ENCODE results near the gene HES7.
"Not testable (repeated sequence)": the region's sequence is repeated elsewhere in the genome, so short reads cannot be mapped to it uniquely, and the experiment has no call there.

HES7 gene

DNA sequence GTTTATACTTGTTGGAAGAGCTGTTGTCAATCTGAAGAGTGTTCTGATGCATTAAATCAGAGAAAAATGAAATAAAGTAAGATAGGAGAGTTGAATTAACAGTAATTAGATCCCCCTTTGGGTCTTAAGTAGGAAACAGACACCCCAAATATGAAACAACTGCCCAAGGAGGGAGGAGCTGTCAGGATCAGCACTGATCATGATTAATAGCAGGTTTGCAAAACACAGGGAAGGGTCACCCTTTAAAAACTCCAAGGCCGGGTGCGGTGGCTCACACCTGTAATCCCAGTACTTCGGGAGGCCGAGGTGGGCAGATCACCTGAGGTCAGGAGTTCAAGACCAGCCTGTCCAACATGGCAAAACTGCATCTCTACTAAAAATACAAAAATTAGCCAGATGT, 16.9 kb downstream of the HES7 start:
- H3K4me3 Mint-ChIP-seq; H3K36me3 Mint-ChIP-seq (ENCODE audit: insufficient read depth); ATAC-seq (replicated peaks; ENCODE audit: extremely low read depth, poor library complexity, severe bottlenecking); H3K27ac Mint-ChIP-seq (ENCODE audit: low read depth); H3K9me3 Mint-ChIP-seq; DNase-seq (ENCODE audit: low spot score in 2 of 2); H3K4me1 Mint-ChIP-seq: not testable (repeated sequence)
- H3K27me3 Mint-ChIP-seq = peaks cover 13% of the 10 kb centered on the region

DNA sequence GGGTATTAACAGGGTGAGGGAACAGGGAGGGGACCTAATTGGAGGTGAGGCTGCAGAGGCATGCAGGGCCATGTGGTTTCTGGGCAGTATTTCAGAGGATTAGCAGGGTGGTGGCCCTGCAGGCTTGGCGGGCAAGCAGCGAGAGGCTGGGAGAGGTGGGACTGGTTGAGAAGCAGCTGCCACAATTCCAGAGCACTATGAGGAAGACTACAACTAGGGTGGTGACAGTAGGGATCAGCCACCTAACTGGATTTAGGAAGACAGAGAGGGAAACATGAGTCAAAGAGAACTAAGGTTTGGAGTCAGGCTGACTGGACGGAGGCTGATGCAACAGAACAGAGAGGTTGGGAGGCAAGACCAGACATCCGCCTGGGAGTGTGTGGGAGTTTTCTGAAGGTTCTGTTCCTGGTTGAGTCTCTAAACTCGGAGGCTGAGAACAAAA, 17.9 kb downstream of the HES7 start:
- Mint-ChIP-seq H3K4me3 (no peak overlapping the region), H3K4me1 (peaks cover 2% of the 10 kb centered on the region), H3K27ac (ENCODE audit: low read depth) (no peak overlapping the region), H3K9me3 (no peaks in the 10 kb centered on the region), H3K27me3 (peaks cover 4% of the 10 kb centered on the region), H3K36me3 (ENCODE audit: insufficient read depth) (no peaks in the 10 kb centered on the region)
- DNase-seq (ENCODE audit: low spot score in 2 of 2) (no peak), ATAC-seq (replicated peaks; ENCODE audit: extremely low read depth, poor library complexity, severe bottlenecking) (no peak)

- H3K4me1 Mint-ChIP-seq = no peaks in the 10 kb centered on the region
- no peak overlapping the region for H3K27ac Mint-ChIP-seq (ENCODE audit: low read depth)
- H3K27me3 Mint-ChIP-seq = no peaks in the 10 kb centered on the region
- H3K4me3 Mint-ChIP-seq = no peak overlapping the region
- no peak for ATAC-seq (replicated peaks; ENCODE audit: extremely low read depth, poor library complexity, severe bottlenecking)
- H3K9me3 Mint-ChIP-seq = no peaks in the 10 kb centered on the region
- no peak for DNase-seq (ENCODE audit: low spot score in 2 of 2)
- H3K36me3 Mint-ChIP-seq (ENCODE audit: insufficient read depth) = no peaks in the 10 kb centered on the region
Observed at GRCh38 chr17:8104911-8105310, 19.0 kb downstream of the HES7 start.

DNA sequence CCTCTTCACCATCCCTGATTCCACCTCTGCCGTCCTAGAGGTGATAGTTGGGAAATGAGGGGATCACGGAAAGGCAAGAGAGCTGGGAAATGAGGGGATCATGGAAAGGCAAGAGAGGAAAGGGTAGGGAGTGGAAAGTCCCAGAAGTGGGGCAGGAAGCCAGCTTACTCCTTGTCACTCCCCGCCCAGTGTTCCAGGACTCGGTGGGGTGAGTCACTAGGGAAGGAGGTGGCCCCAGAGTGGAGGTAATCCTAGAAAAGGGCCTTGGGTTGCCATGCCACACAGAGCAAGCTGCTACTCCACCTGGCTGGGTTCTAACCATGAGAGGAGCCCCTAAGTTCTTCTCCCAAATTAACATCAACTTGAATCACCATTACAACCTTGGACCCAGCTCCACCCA, 20.4 kb downstream of the HES7 start:
- ATAC-seq (replicated peaks; ENCODE audit: extremely low read depth, poor library complexity, severe bottlenecking) = no peak
- no peak for DNase-seq (ENCODE audit: low spot score in 2 of 2)

DNA sequence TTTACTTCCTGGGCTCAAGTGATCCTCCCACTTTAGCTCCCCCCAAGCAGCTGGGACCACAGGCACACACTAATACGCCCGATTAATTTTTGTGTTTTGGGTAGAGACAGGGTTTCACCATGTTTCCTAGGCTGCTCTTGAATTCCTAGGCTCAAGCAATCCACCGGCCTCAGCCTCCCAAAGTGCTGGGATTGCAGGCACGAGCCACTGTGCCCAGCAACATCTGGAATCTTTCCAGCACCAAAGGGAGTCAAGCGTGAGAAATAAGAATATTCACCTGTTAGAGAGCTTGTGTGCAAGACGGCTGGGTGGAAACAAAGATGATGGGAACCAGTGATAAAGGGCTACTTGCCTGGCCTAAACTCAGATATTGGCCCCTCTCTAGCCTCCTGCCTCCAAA, 22.2 kb downstream of the HES7 start:
- Mint-ChIP-seq H3K4me1 (no peaks in the 10 kb centered on the region), H3K27ac (ENCODE audit: low read depth) (no peak overlapping the region), H3K36me3 (ENCODE audit: insufficient read depth) (no peaks in the 10 kb centered on the region), H3K4me3 (no peak overlapping the region), H3K9me3 (no peaks in the 10 kb centered on the region), H3K27me3 (peaks cover 3% of the 10 kb centered on the region)
- ATAC-seq (replicated peaks; ENCODE audit: extremely low read depth, poor library complexity, severe bottlenecking) = no peak
- no peak for DNase-seq (ENCODE audit: low spot score in 2 of 2)

More for the DNA sequence above, 20.4 kb downstream of the HES7 start:
- Mint-ChIP-seq H3K4me1 (no peaks in the 10 kb centered on the region), H3K4me3 (no peak overlapping the region), H3K9me3 (no peaks in the 10 kb centered on the region), H3K36me3 (ENCODE audit: insufficient read depth) (no peaks in the 10 kb centered on the region), H3K27me3 (no peaks in the 10 kb centered on the region), H3K27ac (ENCODE audit: low read depth) (no peak overlapping the region)

DNA sequence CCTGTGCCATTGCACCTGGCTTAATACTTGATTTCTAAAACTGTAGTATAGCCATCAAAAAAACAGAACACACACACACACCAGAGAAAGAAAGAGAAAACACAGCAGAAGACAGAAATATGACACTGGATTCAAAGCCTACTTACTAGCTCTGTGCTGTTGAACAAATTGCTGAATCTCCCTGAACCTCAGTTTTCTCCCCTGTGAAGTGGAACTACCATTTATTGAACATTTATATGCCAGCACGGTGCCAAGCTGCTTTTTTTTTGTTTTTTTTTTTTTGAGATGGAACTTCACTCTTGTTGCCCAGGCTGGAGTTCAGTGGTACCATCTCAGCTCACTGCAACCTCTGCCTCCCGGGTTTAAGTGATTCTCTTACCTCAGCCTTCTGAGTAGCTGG, 23.1 kb downstream of the HES7 start:
- Mint-ChIP-seq H3K27me3 (peaks cover 13% of the 10 kb centered on the region), H3K4me3 (no peak overlapping the region), H3K27ac (ENCODE audit: low read depth) (no peak overlapping the region), H3K36me3 (ENCODE audit: insufficient read depth) (no peaks in the 10 kb centered on the region), H3K9me3 (no peaks in the 10 kb centered on the region), H3K4me1 (no peaks in the 10 kb centered on the region)
- ATAC-seq (replicated peaks; ENCODE audit: extremely low read depth, poor library complexity, severe bottlenecking) (no peak), DNase-seq (ENCODE audit: low spot score in 2 of 2) (no peak)

GRCh38 chr17:8100111-8100510, 23.8 kb downstream of the HES7 start:
- no peak for DNase-seq (ENCODE audit: low spot score in 2 of 2)
- H3K9me3 Mint-ChIP-seq = no peaks in the 10 kb centered on the region
- H3K4me3 Mint-ChIP-seq = no peak overlapping the region
- peaks cover 19% of the 10 kb centered on the region for H3K27me3 Mint-ChIP-seq
- H3K4me1 Mint-ChIP-seq = no peaks in the 10 kb centered on the region
- ATAC-seq (replicated peaks; ENCODE audit: extremely low read depth, poor library complexity, severe bottlenecking) = no peak
- no peaks in the 10 kb centered on the region for H3K36me3 Mint-ChIP-seq (ENCODE audit: insufficient read depth)
- no peak overlapping the region for H3K27ac Mint-ChIP-seq (ENCODE audit: low read depth)

DNA sequence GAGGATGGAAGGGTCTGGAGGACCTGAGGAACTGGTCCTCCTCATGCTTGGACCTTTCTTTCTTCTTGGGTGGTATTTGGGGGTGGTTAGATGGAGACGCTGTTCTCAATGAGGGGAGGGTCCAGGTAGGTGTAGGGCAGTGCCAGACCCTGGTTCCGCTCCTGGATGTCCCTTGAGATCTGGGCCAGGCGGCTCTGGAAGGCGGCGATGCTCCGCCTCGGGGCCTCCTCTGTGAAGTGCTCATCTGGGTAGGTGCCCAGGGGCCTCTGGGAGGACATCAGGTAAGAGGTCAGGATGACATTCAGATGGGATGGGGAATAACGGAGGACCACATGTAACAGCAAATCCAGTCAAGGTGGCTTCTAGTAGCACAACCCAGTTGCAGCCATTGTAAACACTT, 27.4 kb downstream of the HES7 start:
- Mint-ChIP-seq H3K27ac (ENCODE audit: low read depth) (no peak overlapping the region), H3K4me1 (peaks cover 7% of the 10 kb centered on the region), H3K4me3 (no peak overlapping the region), H3K36me3 (ENCODE audit: insufficient read depth) (peaks cover 5% of the 10 kb centered on the region), H3K27me3 (peaks cover 30% of the 10 kb centered on the region), H3K9me3 (no peaks in the 10 kb centered on the region)
- ATAC-seq (replicated peaks; ENCODE audit: extremely low read depth, poor library complexity, severe bottlenecking) = no peak
- no peak for DNase-seq (ENCODE audit: low spot score in 2 of 2)

- peaks cover 42% of the 10 kb centered on the region for H3K27me3 Mint-ChIP-seq
- H3K4me1 Mint-ChIP-seq = peaks cover 7% of the 10 kb centered on the region
- H3K36me3 Mint-ChIP-seq (ENCODE audit: insufficient read depth) = peaks cover 5% of the 10 kb centered on the region
- no peaks in the 10 kb centered on the region for H3K9me3 Mint-ChIP-seq
- H3K27ac Mint-ChIP-seq (ENCODE audit: low read depth) = no peak overlapping the region
- no peak overlapping the region for H3K4me3 Mint-ChIP-seq
- DNase-seq (ENCODE audit: low spot score in 2 of 2) (no peak), ATAC-seq (replicated peaks; ENCODE audit: extremely low read depth, poor library complexity, severe bottlenecking) (no peak)
Observed at GRCh38 chr17:8095361-8095760, 28.5 kb downstream of the HES7 start.

DNA sequence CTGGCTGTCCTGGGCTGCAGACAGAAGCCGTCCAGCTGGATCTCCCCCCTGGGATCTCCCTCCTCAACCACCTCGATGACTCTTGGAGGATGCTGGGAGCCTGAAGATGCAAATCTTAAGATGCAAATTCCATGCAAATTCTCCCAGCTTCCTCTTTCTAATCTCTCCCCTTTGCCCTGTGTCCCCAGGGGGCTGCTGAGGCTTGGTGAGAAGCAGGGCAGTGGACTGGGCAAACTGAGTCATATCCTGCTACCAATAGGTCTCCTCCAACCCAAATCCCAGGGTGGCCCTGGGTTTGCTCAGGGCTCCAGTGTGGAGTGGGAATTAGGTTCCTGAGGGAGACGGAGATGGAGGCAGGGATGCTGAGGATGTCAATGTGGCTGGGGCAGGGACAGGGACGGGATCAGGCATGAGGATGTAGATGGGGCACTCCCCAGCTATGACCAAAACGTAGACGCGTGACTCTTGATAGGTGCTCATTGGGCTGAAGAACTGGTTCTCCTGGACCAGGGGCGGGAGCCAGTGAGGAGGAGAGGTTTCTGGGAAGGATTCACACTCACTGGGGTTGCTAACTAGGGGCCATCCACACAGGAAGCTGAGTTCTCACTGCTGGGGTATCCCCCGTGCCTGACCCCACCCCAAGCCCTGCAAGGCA, 32.7 kb downstream of the HES7 start:
- DNase-seq (ENCODE audit: low spot score in 2 of 2) = no peak
- Mint-ChIP-seq H3K27me3 (peaks cover 72% of the 10 kb centered on the region), H3K9me3 (no peaks in the 10 kb centered on the region), H3K4me3 (no peak overlapping the region), H3K4me1 (peaks cover 7% of the 10 kb centered on the region), H3K36me3 (ENCODE audit: insufficient read depth) (peaks cover 5% of the 10 kb centered on the region), H3K27ac (ENCODE audit: low read depth) (no peak overlapping the region)
- no peak for ATAC-seq (replicated peaks; ENCODE audit: extremely low read depth, poor library complexity, severe bottlenecking)

DNA sequence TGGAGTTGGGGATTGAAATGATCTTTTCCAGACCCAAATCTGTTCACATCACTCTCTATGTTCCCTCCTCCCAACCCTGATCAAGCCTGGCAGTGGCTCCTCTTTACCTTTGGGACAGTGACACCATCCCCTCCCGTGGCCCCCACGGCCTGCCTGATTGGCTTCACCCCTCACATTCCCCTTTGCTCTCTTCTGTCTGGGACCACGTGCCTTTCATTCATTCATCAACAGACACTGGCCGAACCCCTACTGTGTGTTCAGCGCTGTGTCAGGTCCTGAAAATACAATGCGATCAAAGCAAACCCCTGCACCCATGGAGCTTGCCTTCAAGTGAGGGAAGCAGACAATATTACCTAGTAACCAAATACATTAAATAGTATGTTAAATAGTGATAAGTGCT, 34.2 kb downstream of the HES7 start:
- H3K4me3 Mint-ChIP-seq = no peak overlapping the region
- peaks cover 70% of the 10 kb centered on the region for H3K27me3 Mint-ChIP-seq
- H3K9me3 Mint-ChIP-seq = no peaks in the 10 kb centered on the region
- H3K4me1 Mint-ChIP-seq = peaks cover 7% of the 10 kb centered on the region
- no peak for DNase-seq (ENCODE audit: low spot score in 2 of 2)
- ATAC-seq (replicated peaks; ENCODE audit: extremely low read depth, poor library complexity, severe bottlenecking) = no peak
- peaks cover 6% of the 10 kb centered on the region for H3K36me3 Mint-ChIP-seq (ENCODE audit: insufficient read depth)
- H3K27ac Mint-ChIP-seq (ENCODE audit: low read depth) = no peak overlapping the region

- DNase-seq (ENCODE audit: low spot score in 2 of 2) = no peak
- Mint-ChIP-seq H3K27ac (ENCODE audit: low read depth) (no peak overlapping the region), H3K27me3 (peaks cover 73% of the 10 kb centered on the region), H3K4me3 (no peak overlapping the region), H3K9me3 (no peaks in the 10 kb centered on the region), H3K36me3 (ENCODE audit: insufficient read depth) (peaks cover 1% of the 10 kb centered on the region), H3K4me1 (no peaks in the 10 kb centered on the region)
- ATAC-seq (replicated peaks; ENCODE audit: extremely low read depth, poor library complexity, severe bottlenecking) = no peak
Observed at GRCh38 chr17:8087952-8088230, 36.0 kb downstream of the HES7 start.

- Mint-ChIP-seq H3K27me3 (peaks cover 73% of the 10 kb centered on the region), H3K9me3 (no peaks in the 10 kb centered on the region), H3K36me3 (ENCODE audit: insufficient read depth) (peaks cover 1% of the 10 kb centered on the region), H3K4me3 (no peak within 1 kb of the TSS), H3K4me1 (no peaks in the 10 kb centered on the region), H3K27ac (ENCODE audit: low read depth) (no peak within 1 kb of the TSS)
- ATAC-seq (replicated peaks; ENCODE audit: extremely low read depth, poor library complexity, severe bottlenecking) (no peak), DNase-seq (ENCODE audit: low spot score in 2 of 2) (no peak)
Observed at GRCh38 chr17:8087075-8087951, 36.6 kb downstream of the HES7 start, which contains the start of gene ALOX12B. Gene ALOX12B (minus strand): TSS chr17:8087716. CDS start chr17:8087442, 274 bp downstream.
